Ishikawa (cell line): ENCODE measurements around the gene PPP1R9A.

Experiments
- CEBPB ChIP-seq: IDR thresholded peaks from 2 replicates; pipeline ENCODE4 v1.6.1; 2012
- CREB1 ChIP-seq: IDR thresholded peaks from 2 replicates; pipeline ENCODE4 v1.6.1; 2012; ENCODE audit warnings: low read depth
- EGR1 ChIP-seq: IDR thresholded peaks from 2 replicates; pipeline ENCODE4 v1.6.1; 2012
- EP300 ChIP-seq: IDR thresholded peaks from 2 replicates; pipeline ENCODE4 v1.6.1; 2012; ENCODE audit warnings: borderline replicate concordance
- REST ChIP-seq: IDR thresholded peaks from 2 replicates; pipeline ENCODE4 v1.6.1; 2012; ENCODE audit warnings: low read depth, mild to moderate bottlenecking
- TCF12 ChIP-seq: IDR thresholded peaks from 2 replicates; pipeline ENCODE4 v1.6.1; 2012; ENCODE audit warnings: low read depth
- TEAD4 ChIP-seq: IDR thresholded peaks from 2 replicates; pipeline ENCODE4 v1.6.1; 2012
- YY1 ChIP-seq: IDR thresholded peaks from 2 replicates; pipeline ENCODE4 v1.6.1; 2012; ENCODE audit warnings: low read depth
- ZBTB7A ChIP-seq: IDR thresholded peaks from 2 replicates; pipeline ENCODE4 v1.6.1; 2012; ENCODE audit warnings: low read depth

GRCh38 chr7:95105627-95106026 is 198.2 kb downstream of the PPP1R9A start:
- TF ChIP-seq TCF12 (no peak), CREB1 (no peak), TEAD4 (no peak), EGR1 (no peak), EP300 (no peak), YY1 (no peak), ZBTB7A (no peak), CEBPB (no peak), REST (no peak)
